Loucy (cell line): Measurements from ENCODE around the gene AGK.

Experiments
- EZH2phosphoT487 ChIP-seq: fragments of 200-600 bp; IDR thresholded peaks from 2 replicates; pipeline ENCODE4 v1.6.1; 2018; ENCODE audit warnings: antibody characterized with exemption, mild to moderate bottlenecking, moderate library complexity, borderline replicate concordance
- TF ChIP-seq, protein P1 (sequence below): fragments of 200-600 bp; sonication (generic); conservative IDR thresholded peaks from 2 replicates; pipeline ENCODE4 v1.5.1; 2014; ENCODE audit warnings: mild to moderate bottlenecking, antibody characterized with exemption, low read length

GRCh38 chr7:141624763-141625162 is 73.6 kb downstream of the AGK start:
- TF ChIP-seq EZH2phosphoT487 = no peak
- TF ChIP-seq, protein P1, sequence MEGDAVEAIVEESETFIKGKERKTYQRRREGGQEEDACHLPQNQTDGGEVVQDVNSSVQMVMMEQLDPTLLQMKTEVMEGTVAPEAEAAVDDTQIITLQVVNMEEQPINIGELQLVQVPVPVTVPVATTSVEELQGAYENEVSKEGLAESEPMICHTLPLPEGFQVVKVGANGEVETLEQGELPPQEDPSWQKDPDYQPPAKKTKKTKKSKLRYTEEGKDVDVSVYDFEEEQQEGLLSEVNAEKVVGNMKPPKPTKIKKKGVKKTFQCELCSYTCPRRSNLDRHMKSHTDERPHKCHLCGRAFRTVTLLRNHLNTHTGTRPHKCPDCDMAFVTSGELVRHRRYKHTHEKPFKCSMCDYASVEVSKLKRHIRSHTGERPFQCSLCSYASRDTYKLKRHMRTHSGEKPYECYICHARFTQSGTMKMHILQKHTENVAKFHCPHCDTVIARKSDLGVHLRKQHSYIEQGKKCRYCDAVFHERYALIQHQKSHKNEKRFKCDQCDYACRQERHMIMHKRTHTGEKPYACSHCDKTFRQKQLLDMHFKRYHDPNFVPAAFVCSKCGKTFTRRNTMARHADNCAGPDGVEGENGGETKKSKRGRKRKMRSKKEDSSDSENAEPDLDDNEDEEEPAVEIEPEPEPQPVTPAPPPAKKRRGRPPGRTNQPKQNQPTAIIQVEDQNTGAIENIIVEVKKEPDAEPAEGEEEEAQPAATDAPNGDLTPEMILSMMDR = no peak
